ENCODE results near the gene CDSN.

CDSN gene

GRCh38 chr6:31114970-31115849 is 5.0 kb downstream of the CDSN start:
- DNase-seq, result peak in 1 of 6 experiments; percentile 30

GRCh38 chr6:31114541-31114878 is 5.7 kb downstream of the CDSN start, which contains the start of gene PSORS1C1:
Gene PSORS1C1, plus strand, starts transcription at chr6:31114800. Its CDS starts 14,833 bp downstream, at chr6:31129633.
- DNase-seq, result no peak

- no peak for DNase-seq
Observed at GRCh38 chr6:31113861-31114540, 6.2 kb downstream of the CDSN start.

GRCh38 chr6:31112478-31112877 is 7.8 kb downstream of the CDSN start, which contains the start of gene C6orf15:
Gene C6orf15, minus strand, starts transcription at chr6:31112575. Its CDS starts 20 bp downstream, at chr6:31112555.
- DNase-seq, result no peak

GRCh38 chr6:31111712-31112111 is 8.5 kb downstream of the CDSN start:
- DNase-seq, result no peak

DNA sequence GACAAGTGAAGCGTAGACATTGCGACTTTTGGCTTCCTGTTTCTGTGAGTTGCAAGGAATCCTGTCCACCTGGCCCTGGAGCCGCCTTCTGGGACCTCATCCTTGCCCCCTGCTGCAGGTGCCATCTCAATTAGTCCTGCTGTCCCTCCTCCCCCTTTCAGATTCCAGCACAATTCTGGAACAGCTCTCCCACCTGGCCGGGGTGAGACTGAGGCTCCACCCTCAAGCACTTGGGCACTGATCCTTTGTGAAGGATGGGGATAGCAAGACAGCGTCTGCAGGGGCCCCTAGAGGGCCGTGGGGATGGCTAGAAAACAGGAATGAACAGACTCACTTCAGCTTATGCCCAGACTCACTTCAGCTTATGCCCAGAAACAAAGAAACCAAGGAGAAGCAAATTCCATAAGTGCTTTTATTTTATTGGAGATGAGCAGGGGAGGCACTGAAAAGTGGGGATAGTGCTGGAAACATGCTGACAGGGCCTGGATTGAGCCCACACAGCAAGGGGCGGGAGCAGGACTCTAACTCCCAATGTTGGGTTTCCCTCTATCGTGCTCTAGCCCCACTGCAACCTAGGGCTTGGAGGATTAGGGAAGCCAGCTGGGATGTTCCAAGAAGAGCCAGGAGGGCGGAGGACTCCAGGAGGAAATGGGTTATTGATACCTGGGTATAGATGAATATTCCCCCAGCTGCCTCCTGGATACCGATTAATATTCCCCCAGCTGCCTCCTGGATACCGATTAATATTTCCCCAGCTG is 9.2 kb downstream of the CDSN start:
- no peak for DNase-seq

DNA sequence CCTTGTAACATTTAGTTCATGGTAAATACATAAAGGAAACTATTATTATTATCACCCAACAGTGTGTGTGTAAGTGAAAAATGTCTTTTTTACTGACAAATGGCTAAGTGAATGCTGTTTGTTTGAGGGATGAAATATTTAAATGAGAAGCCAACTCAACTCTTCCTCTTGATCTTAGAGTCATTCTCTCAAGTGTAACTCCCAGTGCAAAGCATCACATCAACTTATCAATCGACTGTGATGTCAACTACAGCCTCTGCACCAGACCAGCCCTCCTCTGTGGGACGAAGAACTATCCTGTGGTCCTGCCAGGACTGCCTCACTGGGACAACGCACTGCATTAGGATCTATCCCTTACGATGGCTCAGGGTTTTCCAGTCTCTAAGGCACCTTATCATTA is 13.2 kb downstream of the CDSN start:
- DNase-seq, result no peak

GRCh38 chr6:31103136-31103535 is 17.1 kb downstream of the CDSN start:
- no peak for DNase-seq

DNA sequence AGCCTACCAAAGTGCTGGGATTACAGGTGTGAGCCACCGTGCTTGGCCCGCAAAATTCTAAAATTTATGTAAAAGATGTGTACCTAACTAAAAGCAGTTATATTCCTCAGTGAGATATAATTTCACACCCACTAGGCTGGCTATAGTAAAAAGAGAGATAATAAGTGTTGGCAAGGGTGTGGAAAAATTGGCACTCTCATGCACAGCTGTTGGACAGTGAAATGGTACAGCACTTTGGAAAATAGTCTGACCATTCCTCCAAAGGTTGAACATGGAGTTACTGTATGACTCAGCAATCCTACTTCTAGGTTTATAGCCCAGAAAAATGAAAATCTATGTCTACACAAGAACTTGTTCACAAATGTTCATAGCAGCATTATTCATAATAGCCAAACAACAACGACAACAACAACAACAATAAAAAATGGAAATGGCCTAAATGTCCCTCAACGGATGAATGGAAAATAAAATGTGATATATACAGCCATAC is 21.8 kb downstream of the CDSN start:
- DNase-seq, result no peak

DNA sequence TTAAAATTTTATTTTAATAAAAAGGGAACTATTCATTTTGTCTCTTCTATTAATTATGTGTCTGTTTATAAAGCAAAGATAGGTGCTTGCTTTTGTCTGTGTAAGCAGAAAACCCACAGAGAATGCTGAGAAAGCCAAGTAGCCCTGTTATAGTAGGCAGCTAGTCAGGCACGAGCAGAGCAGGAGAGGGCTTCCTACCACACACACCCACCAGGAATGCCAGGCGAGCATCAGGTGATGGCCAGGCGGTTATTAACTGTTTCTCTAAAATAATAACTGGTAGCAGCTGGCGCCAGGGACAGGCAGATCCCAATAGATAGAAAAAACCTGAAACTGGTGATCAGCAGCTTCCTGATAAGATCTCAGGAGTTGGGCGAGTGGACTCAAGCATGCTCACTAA is 23.6 kb downstream of the CDSN start:
- DNase-seq, result no peak

DNA sequence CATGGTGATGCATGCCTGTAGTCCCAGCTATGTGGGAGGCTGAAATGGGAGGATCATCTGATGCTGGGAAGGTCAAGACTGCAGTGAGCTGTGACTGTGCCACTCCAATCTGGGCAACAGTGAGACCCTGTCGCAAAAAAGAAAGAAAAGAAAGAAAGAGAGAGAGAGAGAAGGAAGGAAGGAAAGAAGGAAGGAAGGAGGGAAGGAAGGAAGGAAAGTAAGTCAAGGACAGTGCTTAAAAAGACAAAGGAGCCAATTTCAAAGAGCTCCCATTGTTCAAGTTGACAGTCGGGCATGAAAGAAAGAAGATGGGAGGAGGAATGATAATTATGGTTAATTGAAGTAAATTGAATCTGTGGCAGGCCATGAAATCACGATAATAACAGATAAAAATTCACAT is 24.0 kb downstream of the CDSN start:
- DNase-seq, result no peak

- DNase-seq, result peak in 5 of 6 experiments; percentile 4 to 74 (median 65)
Observed at GRCh38 chr6:31094389-31094881, 25.8 kb downstream of the CDSN start.

DNA sequence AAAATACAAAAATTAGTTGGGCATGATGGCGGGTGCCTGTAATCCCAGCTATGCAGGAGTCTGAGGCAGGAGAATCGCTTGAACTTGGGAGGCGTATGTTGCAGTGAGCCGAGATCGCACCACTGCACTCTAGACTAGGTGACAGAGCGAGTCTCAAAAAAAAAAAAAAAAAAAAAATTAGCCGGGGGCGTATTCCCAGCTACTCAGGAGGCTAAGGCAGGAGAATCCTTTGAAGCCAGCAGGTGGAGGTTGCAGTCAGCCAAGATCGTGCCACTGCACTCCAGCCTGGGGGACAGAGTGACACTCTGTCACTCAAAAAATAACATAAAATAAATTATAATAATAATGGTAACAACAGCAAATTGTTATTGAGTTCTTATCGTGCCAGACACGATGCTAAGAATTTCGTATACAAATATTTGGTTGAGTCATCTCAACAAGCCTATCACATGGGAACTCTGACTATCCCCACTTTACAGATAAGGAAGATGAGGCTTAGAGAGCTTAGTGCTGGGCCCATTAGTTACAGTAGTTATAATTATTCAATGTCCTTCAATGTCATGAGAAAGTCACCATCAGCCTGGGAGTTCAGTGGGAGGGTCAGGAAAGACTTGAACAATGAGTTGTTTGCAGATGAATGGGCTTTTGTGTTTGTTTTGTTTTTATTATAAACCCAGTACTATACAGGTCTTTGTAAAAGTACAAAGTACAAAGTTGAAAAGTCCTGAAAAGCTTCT is 27.3 kb downstream of the CDSN start:
- DNase-seq, result no peak

DNA sequence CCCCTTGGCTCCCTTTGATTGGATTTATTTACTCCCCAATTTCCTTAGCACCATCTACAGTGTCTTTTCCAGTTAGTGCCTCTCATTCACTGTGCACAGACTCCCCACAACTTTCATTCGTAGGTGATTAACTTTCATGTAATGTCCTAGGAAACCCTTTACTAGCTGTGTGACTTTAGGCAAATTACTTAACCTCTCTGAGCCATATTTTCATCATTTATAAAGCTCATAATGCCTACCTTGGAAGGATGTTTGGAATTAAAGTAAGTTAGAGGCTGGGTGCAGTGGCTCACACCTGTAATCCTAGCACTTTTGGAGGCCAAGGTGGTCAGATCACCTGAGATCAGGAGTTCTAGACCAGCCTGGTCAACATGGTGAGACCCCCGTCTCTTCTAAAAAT is 28.0 kb downstream of the CDSN start:
- DNase-seq, result no peak

- no peak for DNase-seq
Observed at GRCh38 chr6:31091680-31092079, 28.6 kb downstream of the CDSN start.

DNA sequence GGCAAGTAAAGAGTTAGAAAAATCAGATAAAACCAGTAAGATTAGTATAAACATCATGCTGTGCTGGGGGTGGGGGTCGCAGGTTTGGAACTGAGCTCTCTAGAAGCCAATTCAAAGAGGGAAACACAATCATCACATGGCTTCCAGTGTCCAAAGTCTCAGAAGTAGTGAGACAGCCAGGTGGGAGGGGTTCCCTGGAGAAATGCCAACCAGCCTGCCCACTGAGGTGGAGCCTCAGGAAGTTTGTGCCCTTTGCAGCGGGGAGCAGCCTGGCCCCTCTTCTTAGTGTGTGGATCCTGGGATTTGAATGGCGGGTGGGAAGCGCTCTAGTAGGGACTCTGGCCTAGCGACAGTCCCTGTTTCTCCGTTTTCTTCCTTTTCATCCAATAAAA is 29.3 kb downstream of the CDSN start:
- DNase-seq, result no peak

DNA sequence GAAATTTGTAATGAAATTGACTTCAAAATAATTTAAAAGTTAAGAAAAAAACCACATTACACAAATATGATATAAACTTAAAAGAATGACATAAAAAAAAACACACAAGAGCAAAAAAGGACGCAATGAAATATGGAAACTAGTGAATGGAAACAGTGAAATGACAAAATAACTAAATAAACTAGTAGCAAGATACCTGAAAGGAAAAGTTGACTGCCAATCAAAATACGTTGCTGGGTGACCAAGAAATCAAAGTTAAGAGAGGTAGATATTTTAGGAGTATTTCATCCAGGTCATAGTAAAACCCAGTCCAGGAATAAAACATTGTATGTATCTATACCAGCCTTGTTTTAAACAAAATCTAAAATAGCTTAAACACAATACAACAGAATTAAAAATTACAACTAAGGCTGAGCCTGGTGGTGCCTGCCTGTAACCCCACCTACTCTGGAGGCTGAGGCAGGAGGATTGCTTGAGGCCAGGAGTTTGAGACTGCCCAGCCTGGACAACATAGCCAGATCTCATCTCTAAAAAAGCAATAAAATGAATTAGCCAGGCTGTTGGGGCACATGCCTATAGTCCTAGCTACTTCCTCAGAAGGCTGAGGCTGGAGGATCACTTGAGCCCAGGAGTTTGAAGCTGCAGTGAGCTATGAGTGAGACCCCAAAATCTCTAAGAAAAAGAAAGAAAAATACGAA is 29.8 kb downstream of the CDSN start:
- DNase-seq, result no peak

GRCh38 chr6:31087494-31088089 is 32.7 kb downstream of the CDSN start:
- peak; percentile 63 to 91 (median 80) for DNase-seq

GRCh38 chr6:31086788-31087440 is 33.3 kb downstream of the CDSN start:
- no peak for DNase-seq

- peak in 3 of 6 experiments; percentile 2 to 14 (median 2) for DNase-seq
Observed at GRCh38 chr6:31083742-31084354, 36.4 kb downstream of the CDSN start.

All from stimulated activated naive CD4-positive, alpha-beta T cell (primary cell).